KBM-7 (cell line): ENCODE results near the gene UGT2B17.
"Not testable (repeated sequence)": the region's sequence is repeated elsewhere in the genome, so short reads cannot be mapped to it uniquely, and the experiment has no call there.

ENCODE experiments used
- DNase-seq: peaks from one replicate; pipeline ENCODE4 v3.0.0-alpha.2; 2015
- in situ Hi-C: fragments of 300-500 bp; cut with MboI; formaldehyde crosslinking; loops from 2 replicates; pipeline ENCODE4 v1.14.3; 2020; ENCODE audit warnings: low sequenced_read_pairs, low pct_unique_long_range_greater_than_20kb, mixed read lengths

UGT2B17 gene

DNA sequence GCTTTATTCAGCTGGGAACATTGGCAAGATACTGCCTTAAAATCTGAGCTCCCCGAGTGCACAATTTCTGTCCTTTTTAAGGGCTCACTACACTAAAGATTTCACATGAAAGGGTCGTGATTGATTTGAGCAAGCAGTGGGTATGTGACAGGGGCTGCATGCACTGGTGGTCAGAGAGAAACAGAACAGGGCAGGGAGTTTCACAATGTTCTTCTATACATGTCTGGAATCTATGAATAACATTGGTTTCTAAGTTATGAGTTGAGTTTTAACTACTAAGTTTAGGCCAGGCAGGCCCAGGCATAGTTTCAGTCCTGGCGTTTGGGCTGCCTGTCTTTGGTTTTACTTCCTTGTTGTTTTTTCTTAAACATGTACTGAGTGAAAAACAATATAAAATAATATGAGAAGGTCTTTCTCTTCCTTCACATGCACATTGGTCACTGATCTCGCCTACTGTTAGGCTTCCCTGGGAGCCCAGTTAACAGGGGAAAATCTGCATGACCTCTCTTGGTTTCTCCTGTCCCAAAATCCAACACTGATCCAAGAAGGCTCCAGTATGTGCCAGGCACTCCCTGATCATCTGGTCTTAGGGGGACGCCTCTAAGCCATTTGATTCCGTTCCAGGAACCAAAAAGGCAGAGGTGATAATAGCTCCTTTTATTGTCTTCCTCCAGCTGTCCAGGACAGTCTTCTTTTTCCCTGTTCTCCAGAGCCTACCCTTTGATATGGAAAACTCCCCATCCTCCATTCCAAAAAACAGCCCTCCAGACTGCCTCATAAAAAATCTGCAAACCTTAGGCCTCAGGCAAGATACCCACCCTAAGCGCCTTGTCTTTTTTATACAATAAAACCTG lies at the start of gene UGT2B17:
Gene UGT2B17 (minus strand): TSS at position 51 of the 854 bp plus-strand sequence. CDS start 7,838 bp downstream, outside the sequence.
- in situ Hi-C loops, result no loop called here
- no peak for DNase-seq

DNA sequence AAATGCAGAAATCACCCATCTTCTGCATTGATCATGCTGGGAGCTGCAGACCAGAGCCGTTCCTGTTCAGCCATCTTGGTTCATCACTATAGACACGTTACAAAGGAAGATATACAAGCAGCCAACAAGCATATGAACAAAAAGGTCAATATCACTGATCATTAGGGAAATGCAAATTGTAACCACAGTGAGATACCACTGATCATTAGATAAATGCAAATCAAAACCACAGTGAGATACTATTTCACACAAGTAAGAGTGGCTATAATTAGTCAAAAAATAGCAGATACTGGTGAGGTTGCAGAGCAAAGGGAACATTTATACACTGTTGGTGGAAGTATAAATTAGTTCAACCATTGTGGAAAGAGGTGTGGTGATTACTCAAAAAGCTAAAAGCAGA lies 46.6 kb upstream of the UGT2B17 start:
- DNase-seq, in situ Hi-C loops: not testable (repeated sequence)

DNA sequence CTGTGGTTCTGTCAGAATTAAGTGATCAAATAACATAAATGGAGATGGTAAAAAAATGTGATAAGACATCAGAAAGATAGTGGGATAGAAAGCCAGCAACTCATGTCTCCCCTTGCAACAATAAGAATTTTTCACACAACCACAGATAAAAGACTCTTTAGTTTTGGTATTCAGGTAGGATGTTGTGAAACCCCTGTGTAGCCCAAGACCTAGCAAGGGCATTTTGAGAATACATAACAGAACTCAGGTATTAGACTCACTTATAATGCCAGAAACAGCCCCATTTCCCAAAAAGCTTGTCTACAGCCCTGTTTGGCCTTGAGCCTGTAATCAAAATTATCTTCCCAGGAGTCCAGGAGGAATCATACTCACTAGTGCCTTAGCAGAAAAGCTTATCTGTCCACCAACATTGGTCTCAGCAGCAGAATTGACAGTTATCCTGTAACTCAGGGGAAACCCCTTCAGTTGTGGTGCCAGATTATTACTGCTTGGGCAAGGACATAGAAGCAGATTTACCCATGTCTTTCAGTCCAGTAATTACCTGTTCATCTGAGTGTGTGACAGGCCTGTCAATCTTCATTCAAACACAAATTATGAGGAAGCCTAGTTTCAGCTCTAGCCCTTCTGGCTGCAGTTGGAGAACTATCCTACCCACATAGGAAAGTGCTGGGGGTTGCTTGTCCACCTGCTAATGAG lies 41.0 kb upstream of the UGT2B17 start:
- in situ Hi-C loops, result no loop called here
- DNase-seq, result no peak

DNA sequence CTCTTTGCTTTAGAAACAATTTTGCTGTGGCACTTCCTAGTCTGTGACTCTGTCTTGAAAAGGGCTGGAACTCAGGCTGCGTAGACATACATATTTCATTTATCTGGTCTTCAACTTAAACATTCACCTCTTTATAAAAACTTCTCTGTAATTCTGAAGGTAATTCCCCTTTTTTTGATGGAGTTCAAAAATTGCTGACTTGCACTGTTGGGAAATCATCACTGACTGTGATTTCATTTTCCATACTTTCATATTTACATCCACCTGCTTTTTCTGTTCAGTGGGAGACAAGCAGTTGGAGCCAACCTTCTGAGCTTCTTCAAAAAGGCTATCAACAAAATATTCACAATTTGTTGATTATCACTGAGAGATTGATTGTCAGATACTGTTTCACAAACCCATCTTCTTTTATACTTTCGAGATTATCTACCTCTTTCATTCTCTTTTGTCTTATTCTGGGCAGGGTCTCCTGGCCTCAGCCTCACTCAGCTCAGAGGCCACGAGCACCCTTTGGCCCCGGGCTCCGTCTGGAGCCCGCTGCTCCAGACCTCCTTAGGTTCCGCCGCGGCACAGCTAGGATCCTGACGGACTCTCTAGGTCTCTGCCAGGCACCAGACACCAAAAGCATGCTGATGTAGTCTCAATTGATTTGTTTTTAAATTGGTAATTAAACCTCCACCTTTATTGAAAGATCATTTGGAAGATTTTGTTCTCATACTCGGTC lies 39.7 kb upstream of the UGT2B17 start:
- DNase-seq, result no peak
- in situ Hi-C loops, result no loop called here

DNA sequence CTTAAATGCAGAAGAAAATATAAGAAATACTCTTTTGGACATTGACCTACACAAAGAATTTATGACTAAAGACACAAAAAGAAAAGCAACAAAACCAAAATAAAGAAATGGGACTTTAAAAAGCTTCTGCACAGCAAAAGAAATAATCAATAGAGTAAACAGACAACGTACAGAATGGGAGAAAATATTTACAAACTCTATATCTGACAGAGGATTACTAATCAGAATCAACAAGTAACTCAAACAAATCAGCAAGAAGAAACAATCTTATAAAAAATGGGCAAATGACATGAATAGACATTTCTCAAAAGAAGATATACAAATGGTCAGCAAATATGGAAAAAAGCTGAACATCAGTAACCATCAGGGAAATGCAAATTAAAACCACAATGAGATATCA lies 37.6 kb upstream of the UGT2B17 start:
- DNase-seq, result no peak
- in situ Hi-C loops, result no loop called here

DNA sequence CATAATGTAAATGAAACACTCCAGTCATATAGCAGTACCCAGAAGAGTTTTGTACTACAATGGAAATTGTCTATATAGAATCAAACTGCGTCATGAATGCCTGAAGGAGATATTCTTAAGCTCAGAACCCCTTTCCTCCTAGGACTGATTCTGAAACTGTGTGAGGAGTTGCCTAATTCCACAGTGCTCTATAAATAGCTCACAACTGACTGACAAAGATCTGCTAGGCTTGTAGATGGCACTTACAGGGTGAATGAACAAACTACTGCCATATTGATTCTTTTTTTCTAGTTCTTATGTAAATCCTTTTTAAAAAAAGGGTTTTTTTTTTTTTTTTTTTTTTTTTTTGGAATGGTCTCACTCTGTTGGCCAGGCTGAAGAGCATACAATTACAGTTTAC lies 30.1 kb upstream of the UGT2B17 start:
- DNase-seq, result no peak
- in situ Hi-C loops, result no loop called here

DNA sequence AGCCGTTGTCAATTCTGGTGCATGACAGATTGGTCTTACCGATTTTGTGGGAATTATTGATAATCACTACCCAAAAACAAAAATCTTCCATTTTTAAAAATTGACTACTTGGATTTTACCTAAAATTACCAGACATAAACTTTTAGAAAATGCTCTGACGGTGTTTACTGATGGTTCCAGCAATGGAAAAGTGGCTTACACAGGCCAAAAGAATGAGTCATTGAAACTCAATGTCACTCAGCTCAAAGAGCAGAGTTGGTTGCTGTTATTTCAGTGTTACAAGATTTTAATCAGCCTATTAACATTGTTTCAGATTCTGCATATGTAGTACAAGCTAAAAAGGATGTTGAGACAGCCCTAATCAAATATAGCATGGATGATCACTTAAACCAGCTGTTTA lies 23.0 kb upstream of the UGT2B17 start:
- in situ Hi-C loops, result no loop called here
- DNase-seq, result no peak

DNA sequence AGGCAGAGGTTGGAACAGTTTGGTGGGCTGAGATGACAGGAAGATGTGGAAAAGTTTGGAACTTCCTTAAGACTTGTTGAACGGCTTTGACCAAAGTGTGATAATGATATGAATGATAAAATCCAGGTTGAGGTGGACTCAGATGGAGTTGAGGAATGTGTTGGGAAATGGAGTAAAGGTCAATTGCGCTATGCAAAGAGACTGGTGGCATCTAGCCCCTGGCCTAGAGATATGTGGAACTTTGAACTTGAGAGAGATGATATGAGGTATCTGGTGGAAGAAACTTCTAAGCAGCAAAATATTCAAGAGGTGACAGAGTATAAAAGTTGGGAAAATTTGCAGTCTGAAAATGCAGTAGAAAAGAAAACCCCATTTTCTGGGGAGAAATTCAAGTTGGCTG lies 21.4 kb upstream of the UGT2B17 start:
- DNase-seq, result no peak
- in situ Hi-C loops, result no loop called here

DNA sequence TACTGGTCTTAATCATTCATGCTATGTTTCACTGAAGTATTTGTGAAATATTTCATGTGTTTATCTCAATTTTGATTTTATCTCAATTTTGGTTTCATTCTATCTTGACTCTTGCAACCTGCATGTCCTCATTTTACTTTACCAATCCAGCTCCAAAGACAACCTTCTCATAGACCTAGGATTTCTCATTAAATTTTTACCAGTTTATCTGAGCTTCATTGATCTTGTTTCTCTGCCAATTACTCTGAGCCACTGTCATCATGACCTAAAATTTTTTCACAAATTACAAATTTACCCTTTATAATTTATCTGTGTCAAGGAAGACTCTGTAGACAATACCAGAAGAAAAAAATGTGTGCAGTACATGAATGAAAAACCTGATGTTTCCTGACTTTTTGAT lies 18.6 kb upstream of the UGT2B17 start:
- in situ Hi-C loops, result no loop called here
- DNase-seq, result no peak

DNA sequence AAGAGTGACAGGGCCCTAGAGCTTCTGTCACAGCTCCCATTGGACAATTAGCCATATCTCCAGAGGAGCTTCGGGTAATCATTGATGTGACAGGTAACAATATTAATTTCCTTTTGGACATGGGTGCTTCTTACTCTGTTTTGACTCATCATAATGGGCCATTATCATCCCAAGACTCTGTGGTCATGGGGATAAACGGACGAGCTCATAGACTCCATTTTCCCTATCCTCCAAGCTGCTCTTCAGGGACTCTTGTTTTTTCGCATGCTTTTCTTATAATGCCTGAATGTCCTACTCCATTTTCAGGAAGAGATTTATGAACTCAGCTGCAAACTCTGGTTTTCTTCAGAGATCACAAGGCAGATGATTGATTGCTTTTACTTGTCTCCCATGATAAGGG lies 17.0 kb upstream of the UGT2B17 start:
- in situ Hi-C loops, result no loop called here
- DNase-seq, result no peak

DNA sequence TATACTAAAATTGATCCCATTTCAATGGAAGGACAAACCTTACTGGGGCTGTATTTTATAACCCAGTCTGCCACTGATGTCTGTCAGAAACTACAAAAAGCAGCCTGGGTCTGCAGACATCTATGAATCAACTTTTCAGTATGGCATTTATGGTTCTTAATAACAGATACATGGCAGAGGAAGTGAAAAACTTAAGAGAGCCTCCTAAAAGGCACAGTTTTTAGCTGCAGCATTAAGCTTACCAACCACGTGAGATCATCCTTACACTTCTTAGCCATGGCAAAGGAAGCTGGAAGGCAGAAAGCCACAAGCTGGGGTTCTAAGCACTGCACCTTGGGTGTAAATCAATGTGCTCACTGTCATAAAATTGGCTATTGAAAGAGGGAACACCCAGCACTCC lies 16.6 kb upstream of the UGT2B17 start:
- DNase-seq, result no peak
- in situ Hi-C loops, result no loop called here

DNA sequence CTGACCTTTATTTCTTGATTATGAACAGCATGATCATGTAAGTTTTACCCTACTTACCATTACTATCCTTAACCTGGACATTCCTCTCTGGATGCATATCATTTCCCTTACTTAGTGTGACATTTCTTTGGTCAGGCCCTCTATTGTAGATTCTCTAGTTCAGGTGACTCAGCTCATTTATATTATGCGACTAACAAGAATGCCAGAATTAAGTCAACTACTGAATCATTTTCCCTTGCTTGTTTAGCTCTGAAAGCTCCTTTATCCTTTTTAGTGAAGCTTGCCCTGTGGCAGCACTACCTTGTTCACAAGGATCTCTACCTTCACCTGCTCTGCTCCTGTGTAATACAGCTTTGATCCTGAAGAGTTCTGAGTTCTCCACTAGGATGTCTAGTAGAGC lies 15.1 kb upstream of the UGT2B17 start:
- in situ Hi-C loops, result no loop called here
- no peak for DNase-seq

DNA sequence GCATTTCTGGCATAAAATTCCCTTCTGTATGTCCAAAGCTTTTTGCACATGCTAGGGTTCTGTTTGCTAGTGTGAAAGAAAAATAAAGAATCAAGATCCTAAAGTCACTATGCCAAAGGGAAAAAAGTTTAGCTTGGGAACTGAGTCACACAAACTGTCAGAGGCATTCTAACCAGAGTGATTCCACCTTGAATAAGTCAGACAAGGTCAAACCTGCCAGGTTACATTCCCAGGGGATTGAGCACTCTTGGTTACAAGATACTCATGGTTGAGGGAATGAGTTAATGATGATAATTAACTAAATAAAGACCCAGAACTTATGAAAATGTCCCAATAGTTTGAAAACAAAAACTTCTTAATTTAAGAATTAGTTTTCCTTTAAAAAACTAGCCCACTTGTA lies 13.7 kb upstream of the UGT2B17 start:
- DNase-seq, result no peak
- in situ Hi-C loops, result no loop called here

DNA sequence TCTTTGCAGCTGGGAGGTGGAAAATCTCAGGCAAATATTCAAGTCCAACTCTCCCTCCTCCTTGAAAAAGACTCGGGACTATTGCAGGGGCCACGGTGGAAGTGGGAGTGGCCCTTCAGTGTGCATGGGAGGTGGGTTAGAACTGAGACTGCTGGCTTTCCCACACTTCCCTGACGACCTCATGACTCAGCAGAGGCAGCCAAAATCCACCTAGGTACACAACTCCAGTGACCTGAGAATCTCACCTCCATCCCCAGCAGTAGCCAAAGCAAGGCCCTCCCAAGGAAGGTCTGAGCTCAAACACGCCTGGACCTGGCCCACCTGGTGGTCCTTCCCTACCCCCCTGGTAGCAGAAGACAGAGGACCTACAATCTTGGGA lies 6.2 kb upstream of the UGT2B17 start:
- no peak for DNase-seq
- in situ Hi-C loops, result no loop called here

DNA sequence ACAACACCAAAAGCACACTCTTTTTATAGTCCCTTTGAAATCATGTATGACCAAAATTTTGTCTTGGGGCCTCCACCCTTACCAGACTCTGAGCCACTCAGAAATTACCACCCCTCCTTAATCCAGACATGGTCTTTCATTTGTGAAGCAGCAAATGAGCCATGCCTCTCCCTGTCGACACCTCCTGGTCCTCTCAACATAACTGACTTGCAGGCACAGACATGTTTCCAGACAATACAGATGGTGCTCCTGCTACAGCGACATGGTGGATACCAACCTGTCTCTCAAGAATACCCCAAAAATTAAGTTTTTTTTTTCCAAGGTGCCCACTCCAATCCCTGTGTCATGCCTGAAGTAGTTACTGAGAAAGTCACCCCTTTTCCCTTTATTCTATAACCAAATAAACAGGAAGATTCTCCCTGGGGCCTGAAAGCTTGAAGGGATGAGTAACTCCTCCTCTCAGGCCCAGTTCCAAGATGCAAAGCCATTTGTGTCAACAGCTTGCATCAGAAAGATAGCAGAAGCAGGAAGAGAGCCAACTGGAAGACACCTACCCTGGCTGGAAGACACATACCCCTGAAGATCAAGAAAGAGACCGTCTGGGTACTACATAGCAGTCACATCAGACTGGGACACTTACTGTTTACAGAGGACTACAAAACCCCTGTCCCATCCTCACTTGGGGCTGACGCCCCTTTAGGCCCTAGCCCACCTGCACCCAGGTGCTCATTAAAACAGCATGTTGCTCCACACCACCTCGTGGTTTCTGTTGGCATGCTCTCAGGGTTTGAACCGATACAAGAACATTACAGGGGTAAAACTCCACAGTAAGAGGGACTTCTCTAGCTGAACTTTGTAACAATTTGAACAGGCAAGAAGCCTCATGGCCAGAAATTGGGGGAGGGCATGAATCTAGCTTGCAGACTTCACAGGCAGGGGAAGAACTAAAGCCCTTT lies 5.5 kb upstream of the UGT2B17 start:
- DNase-seq, result no peak
- in situ Hi-C loops, result no loop called here

DNA sequence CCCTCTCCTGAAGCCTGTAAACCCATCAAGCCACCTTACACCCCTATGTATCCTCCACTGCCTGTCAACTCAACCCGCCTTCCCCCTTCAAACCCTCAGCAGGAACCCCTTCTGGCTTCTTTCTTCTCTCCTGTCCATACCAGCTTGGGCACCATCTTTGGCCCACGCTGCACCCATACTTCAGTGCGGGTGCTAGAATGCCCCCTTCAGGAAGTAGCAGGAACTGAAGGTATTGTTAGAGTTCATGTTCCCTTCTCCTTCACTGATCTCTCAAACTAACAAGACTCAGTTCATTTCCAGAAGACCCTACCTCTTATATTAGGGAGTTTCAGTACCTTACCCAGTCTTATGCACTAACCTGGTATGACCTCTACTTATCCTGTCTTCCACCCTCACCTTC lies 1.5 kb upstream of the UGT2B17 start:
- in situ Hi-C loops, result no loop called here
- DNase-seq, result no peak

DNA sequence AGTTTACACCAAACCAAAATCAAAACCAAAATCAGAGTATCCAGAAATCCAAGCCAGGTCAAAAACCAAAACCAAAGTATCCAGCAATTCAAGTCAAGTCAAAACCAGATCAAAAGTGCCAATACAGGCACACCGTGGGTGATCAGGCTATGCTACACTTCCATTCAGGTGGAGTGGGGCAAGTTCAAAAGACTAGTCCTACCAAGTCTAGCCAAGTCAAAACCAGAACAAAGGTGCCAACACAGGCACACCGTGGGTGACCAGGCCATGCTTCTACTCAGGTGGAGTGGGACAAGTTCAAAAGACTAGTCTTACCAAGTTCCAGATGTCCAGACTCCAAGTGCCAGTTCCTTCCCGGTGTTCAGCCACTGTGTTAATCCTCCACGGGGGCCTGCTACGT lies 486 bp downstream of the UGT2B17 start:
- in situ Hi-C loops, DNase-seq: not testable (repeated sequence)

DNA sequence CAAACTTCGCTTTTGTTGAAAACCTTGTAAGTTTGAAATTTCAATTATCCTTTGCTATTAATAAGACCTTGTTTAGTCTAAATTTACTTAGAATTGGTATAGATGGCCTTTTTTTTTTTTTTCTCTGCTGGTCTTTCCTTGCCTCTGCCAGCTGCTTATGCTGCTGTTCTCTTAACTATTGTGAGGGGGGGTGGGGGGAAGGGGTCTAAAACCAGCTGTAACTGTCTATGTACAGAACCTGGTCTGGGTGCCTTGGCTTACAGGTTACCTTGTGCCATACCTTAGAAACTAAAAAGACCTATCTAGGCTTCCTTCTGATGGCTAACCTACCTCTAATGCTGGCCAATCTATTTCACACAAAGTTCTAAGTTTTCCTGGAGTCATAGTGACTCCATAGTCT lies 1.0 kb downstream of the UGT2B17 start:
- DNase-seq, result no peak
- in situ Hi-C loops, result no loop called here

DNA sequence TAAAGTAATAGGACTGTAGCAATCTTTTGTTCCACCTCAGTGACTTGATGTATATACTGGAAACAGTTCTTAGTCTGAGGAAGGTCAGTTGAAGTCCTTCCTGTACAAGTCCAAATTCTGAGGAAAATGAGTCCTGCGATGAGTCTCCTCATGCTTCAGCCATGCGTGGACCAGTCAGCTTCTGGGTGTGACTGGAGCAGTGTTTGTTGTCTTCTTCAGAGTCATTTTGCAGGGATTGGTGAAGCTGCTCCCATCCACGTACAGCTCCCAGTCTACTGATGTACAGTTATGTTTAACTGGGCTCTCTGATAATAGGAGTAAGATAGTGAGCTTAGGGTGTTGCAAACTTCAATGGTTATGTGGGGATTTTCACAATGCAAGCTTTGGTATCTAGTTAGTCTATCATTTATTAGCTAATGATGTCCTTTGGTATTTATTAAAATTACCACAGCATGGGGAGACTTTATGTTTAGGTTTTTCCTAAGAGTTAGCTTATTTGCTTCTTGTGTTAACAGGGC lies 3.4 kb downstream of the UGT2B17 start:
- in situ Hi-C loops, result no loop called here
- DNase-seq, result no peak
